Nephron (organoid): ENCODE results near the gene BEST3.

ENCODE experiments used
- H3K27ac Mint-ChIP-seq, 3 experiments: 2 replicates each; pipeline ENCODE4 v1.8.0; 2020; ENCODE audit warnings: mixed read lengths in 3 of 3, mild to moderate bottlenecking in 2 of 3, moderate library complexity in 1 of 3
- H3K27me3 Mint-ChIP-seq: 2 replicates; pipeline ENCODE4 v1.8.0; 2021; ENCODE audit warnings: low read depth, mild to moderate bottlenecking, moderate library complexity, mixed read lengths
- H3K36me3 Mint-ChIP-seq: 2 replicates; pipeline ENCODE4 v1.8.0; 2020; ENCODE audit warnings: low read depth, mixed read lengths
- H3K4me1 Mint-ChIP-seq: 2 replicates; pipeline ENCODE4 v1.8.0; 2020; ENCODE audit warnings: mixed read lengths
- H3K4me3 Mint-ChIP-seq, 3 experiments: 2 replicates each; pipeline ENCODE4 v1.8.0; 2020; ENCODE audit warnings: mild to moderate bottlenecking in 3 of 3, mixed read lengths in 3 of 3, moderate library complexity in 2 of 3
- H3K9me3 Mint-ChIP-seq: 2 replicates; pipeline ENCODE4 v1.8.0; 2020; ENCODE audit warnings: mixed read lengths
- TF ChIP-seq, protein P1 (sequence below), 3 experiments: fragments of 200-600 bp; sonication (generic); IDR thresholded peaks; one replicate each; pipeline ENCODE4 v1.5.0; 2021; ENCODE audit warnings: antibody characterized with exemption in 3 of 3; ENCODE audit not compliant: unreplicated experiment in 3 of 3

The BEST3 gene

DNA sequence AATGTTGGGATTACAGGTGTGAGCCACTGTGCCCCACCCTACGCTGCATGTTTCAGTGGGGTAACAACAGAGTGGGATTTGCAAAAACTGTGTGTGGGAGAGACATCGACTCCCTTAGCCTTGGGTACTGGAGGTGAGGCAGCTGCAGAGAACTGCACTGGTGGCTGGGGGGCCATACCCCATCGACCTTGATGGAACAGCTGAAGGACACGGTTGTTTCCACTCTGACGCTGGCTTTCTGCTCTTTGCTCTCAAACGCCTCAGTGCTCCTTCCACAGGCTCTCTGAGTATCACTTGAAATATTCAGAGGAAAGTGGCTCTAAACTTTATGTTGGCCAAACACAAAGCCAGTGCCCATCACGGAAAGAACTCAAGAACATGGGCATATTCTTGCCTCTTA, 57.6 kb downstream of the BEST3 start:
- Mint-ChIP-seq H3K27ac (no peak overlapping the region), H3K9me3 (no peaks in the 10 kb centered on the region), H3K27me3 (peaks cover 7% of the 10 kb centered on the region), H3K4me3 (no peak overlapping the region), H3K36me3 (no peaks in the 10 kb centered on the region), H3K4me1 (no peaks in the 10 kb centered on the region)
- TF ChIP-seq, protein P1, sequence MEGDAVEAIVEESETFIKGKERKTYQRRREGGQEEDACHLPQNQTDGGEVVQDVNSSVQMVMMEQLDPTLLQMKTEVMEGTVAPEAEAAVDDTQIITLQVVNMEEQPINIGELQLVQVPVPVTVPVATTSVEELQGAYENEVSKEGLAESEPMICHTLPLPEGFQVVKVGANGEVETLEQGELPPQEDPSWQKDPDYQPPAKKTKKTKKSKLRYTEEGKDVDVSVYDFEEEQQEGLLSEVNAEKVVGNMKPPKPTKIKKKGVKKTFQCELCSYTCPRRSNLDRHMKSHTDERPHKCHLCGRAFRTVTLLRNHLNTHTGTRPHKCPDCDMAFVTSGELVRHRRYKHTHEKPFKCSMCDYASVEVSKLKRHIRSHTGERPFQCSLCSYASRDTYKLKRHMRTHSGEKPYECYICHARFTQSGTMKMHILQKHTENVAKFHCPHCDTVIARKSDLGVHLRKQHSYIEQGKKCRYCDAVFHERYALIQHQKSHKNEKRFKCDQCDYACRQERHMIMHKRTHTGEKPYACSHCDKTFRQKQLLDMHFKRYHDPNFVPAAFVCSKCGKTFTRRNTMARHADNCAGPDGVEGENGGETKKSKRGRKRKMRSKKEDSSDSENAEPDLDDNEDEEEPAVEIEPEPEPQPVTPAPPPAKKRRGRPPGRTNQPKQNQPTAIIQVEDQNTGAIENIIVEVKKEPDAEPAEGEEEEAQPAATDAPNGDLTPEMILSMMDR (IDR thresholded peaks at IDR 0.05; ENCODE audit: unreplicated experiment in 3 of 3), result no peak

DNA sequence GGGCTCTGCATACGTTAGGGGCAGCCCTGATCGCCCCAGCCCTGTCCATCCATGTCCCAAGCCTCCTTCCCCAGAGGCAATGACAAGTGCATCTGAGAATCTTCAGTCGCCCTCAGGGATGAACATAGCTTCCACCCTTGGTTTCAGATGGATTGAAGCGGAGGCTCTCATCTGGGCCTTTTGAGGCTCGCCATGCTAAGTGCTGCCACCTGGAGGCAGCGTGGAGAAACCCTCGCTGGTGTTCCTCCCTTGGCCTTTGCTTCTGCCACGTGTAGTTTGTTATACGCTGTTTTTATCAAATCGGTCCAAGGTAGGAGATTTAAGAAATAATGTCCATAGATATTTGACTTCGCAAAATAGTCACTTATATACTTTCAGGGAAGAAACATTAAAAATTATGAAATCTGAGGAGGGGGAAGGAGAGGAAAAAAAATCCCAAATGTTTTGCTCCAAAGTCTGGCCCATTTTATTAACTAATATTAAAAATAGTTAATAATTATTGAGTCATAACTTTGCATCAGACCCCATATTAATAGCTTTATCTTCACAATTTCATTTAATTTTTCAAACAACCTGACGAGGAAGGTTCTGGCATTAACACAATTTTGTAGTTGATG, 59.6 kb downstream of the BEST3 start:
- TF ChIP-seq, protein P1 (IDR thresholded peaks at IDR 0.05; ENCODE audit: unreplicated experiment in 3 of 3), result peak; percentile 78 to 83 (median 79)
- no peak overlapping the region for H3K4me3 Mint-ChIP-seq
- no peaks in the 10 kb centered on the region for H3K4me1 Mint-ChIP-seq
- H3K27ac Mint-ChIP-seq, result no peak overlapping the region
- peaks cover 7% of the 10 kb centered on the region for H3K27me3 Mint-ChIP-seq
- no peaks in the 10 kb centered on the region for H3K36me3 Mint-ChIP-seq
- no peaks in the 10 kb centered on the region for H3K9me3 Mint-ChIP-seq

GRCh38 chr12:69633061-69633460, 66.0 kb downstream of the BEST3 start:
- H3K27me3 Mint-ChIP-seq, result peaks cover 8% of the 10 kb centered on the region

GRCh38 chr12:69630191-69630590, 68.9 kb downstream of the BEST3 start:
- H3K4me3 Mint-ChIP-seq, result no peak overlapping the region
- TF ChIP-seq, protein P1 (IDR thresholded peaks at IDR 0.05; ENCODE audit: unreplicated experiment in 3 of 3), result no peak
- H3K27ac Mint-ChIP-seq, result no peak overlapping the region
- H3K4me1 Mint-ChIP-seq, result no peaks in the 10 kb centered on the region
- no peaks in the 10 kb centered on the region for H3K36me3 Mint-ChIP-seq
- H3K9me3 Mint-ChIP-seq, result no peaks in the 10 kb centered on the region
- H3K27me3 Mint-ChIP-seq, result peaks cover 13% of the 10 kb centered on the region

More at GRCh38 chr12:69633061-69633460, 66.0 kb downstream of the BEST3 start:
- Mint-ChIP-seq H3K27ac (no peak overlapping the region), H3K4me3 (no peak overlapping the region), H3K9me3 (no peaks in the 10 kb centered on the region), H3K4me1 (no peaks in the 10 kb centered on the region), H3K36me3 (no peaks in the 10 kb centered on the region)
- TF ChIP-seq, protein P1 (IDR thresholded peaks at IDR 0.05; ENCODE audit: unreplicated experiment in 3 of 3), result peak in 1 of 3 experiments; percentile 19

DNA sequence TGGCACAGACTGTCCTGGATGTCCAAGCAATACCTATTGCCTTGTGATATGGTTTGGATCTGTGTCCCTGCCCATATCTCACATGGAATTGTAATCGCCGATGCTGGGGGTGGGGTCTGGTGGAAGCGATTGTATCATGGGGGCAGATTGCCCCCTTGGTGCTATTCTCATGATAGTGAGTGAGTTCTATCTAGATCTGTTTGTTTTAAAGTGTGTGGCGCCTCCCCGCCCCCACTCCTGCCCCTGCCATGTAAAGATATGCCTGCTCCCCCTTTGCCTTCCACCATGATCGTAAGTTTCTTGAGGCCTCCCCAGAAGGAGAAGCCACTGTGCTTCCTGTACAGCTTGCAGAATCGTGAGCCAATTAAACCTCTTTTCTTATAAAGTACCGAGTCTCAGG, 71.6 kb downstream of the BEST3 start:
- no peaks in the 10 kb centered on the region for H3K9me3 Mint-ChIP-seq
- no peak overlapping the region for H3K27ac Mint-ChIP-seq
- H3K27me3 Mint-ChIP-seq, result peaks cover 13% of the 10 kb centered on the region
- H3K4me3 Mint-ChIP-seq, result no peak overlapping the region
- no peaks in the 10 kb centered on the region for H3K4me1 Mint-ChIP-seq
- TF ChIP-seq, protein P1 (IDR thresholded peaks at IDR 0.05; ENCODE audit: unreplicated experiment in 3 of 3), result no peak
- H3K36me3 Mint-ChIP-seq, result no peaks in the 10 kb centered on the region

- TF ChIP-seq, protein P1 (IDR thresholded peaks at IDR 0.05; ENCODE audit: unreplicated experiment in 3 of 3), result no peak
- Mint-ChIP-seq H3K36me3 (no peaks in the 10 kb centered on the region), H3K4me3 (no peak overlapping the region), H3K4me1 (peaks cover 10% of the 10 kb centered on the region), H3K9me3 (no peaks in the 10 kb centered on the region), H3K27me3 (peaks cover 12% of the 10 kb centered on the region), H3K27ac (no peak overlapping the region)
These were observed 75.1 kb downstream of the BEST3 start for GRCh38 chr12:69623970-69624369.
